Measurements from ENCODE around the gene CD300LD. TPM values are rescaled to one million over a fixed set of nuclear protein-coding genes. Genes with fewer than 3 reads are reported as not detected.
"Not testable (repeated sequence)": the region's sequence is repeated elsewhere in the genome, so short reads cannot be mapped to it uniquely, and the experiment has no call there.

Gene CD300LD
- total RNA-seq, 2 experiments from 2014 or later, result not detected

GRCh38 chr17:74631468-74632450 lies 39.7 kb upstream of the CD300LD start:
- CTCF ChIA-PET, result interaction anchor here (1.2 kb wide), 1 partner anchor 105 kb away, joined by 3 read pairs; the partner anchor contains the start of gene RAB37
- Mint-ChIP-seq H3K27me3 (peaks cover 25% of the 10 kb centered on the region), H3K4me1 (ENCODE audit: low read depth) (peaks cover 6% of the 10 kb centered on the region), H3K4me3 (no peak overlapping the region), H3K9me3 (peaks cover 3% of the 10 kb centered on the region), H3K36me3 (ENCODE audit: low read depth) (no peaks in the 10 kb centered on the region), H3K27ac (no peak overlapping the region)
- DNase-seq (no peak), ATAC-seq (no peak)
- intact Hi-C loops (cut with micrococcal nuclease), result no loop called here
- TF ChIP-seq, protein P1, sequence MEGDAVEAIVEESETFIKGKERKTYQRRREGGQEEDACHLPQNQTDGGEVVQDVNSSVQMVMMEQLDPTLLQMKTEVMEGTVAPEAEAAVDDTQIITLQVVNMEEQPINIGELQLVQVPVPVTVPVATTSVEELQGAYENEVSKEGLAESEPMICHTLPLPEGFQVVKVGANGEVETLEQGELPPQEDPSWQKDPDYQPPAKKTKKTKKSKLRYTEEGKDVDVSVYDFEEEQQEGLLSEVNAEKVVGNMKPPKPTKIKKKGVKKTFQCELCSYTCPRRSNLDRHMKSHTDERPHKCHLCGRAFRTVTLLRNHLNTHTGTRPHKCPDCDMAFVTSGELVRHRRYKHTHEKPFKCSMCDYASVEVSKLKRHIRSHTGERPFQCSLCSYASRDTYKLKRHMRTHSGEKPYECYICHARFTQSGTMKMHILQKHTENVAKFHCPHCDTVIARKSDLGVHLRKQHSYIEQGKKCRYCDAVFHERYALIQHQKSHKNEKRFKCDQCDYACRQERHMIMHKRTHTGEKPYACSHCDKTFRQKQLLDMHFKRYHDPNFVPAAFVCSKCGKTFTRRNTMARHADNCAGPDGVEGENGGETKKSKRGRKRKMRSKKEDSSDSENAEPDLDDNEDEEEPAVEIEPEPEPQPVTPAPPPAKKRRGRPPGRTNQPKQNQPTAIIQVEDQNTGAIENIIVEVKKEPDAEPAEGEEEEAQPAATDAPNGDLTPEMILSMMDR (IDR thresholded peaks at IDR 0.05), result no peak
- POLR2A ChIA-PET, result interaction anchor here (1.0 kb wide), 1 partner anchor 16 kb away, joined by 3 read pairs; no protein-coding TSS in a partner anchor

- intact Hi-C loops (cut with micrococcal nuclease); H3K9me3 Mint-ChIP-seq; H3K4me3 Mint-ChIP-seq; ATAC-seq; DNase-seq; H3K4me1 Mint-ChIP-seq (ENCODE audit: low read depth); H3K36me3 Mint-ChIP-seq (ENCODE audit: low read depth); H3K27ac Mint-ChIP-seq; POLR2A ChIA-PET: not testable (repeated sequence)
- H3K27me3 Mint-ChIP-seq, result peaks cover 33% of the 10 kb centered on the region
- CTCF ChIA-PET, result interaction anchor here (1.1 kb wide), 1 partner anchor 107 kb away, joined by 4 read pairs; the partner anchor contains the start of gene RAB37
Measured at GRCh38 chr17:74630251-74630650, 38.2 kb upstream of the CD300LD start.

DNA sequence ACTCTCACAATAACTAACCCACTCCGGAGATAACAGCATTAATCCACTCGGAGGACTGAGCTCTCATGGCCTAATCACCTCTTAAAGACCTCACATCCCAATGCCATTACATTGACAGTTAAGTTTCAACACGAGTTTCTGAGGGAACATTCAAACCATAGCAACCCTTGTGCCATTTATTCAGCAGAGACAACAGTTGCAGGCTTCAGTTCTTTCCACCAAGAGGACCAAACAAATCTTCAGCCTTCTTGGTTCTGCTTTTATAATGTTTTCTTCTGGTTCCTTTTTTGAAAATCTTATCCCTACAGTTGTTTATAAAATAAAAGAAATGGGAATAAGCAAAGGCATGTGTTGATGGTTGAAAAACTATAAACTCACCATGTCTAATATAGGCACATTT lies 33.6 kb upstream of the CD300LD start:
- ATAC-seq, result no peak
- no peak overlapping the region for H3K4me3 Mint-ChIP-seq
- no peaks in the 10 kb centered on the region for H3K4me1 Mint-ChIP-seq (ENCODE audit: low read depth)
- TF ChIP-seq, protein P1 (IDR thresholded peaks at IDR 0.05), result no peak
- intact Hi-C loops (cut with micrococcal nuclease), result no loop called here
- POLR2A ChIA-PET, result interaction anchor here (0.8 kb wide), 1 partner anchor 84 kb away, joined by 3 read pairs; no protein-coding TSS in a partner anchor
- peaks cover 6% of the 10 kb centered on the region for H3K9me3 Mint-ChIP-seq
- no peaks in the 10 kb centered on the region for H3K36me3 Mint-ChIP-seq (ENCODE audit: low read depth)
- CTCF ChIA-PET, result interaction anchor here (1.6 kb wide), 1 partner anchor 59 kb away, joined by 3 read pairs; no protein-coding TSS in a partner anchor
- no peak overlapping the region for H3K27ac Mint-ChIP-seq
- peaks cover 43% of the 10 kb centered on the region for H3K27me3 Mint-ChIP-seq
- no peak for DNase-seq

DNA sequence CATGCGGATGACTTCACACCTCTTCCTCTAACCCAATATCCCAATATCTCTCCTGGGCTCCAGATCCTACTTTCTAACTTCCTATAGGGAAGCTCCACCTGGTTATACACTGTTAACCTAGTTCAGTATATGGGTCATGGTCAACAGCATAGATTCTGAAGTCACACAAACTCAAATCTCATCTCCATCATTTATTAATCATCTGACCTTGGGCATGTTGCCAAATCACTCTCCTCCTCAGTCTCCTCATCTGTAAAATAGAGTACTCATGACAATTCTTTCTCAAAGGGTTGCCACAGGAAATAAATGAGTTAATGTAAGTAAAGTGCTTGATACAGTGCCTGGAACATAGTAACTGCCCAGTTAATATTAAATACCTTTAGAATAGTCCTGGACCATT lies 32.0 kb upstream of the CD300LD start:
- H3K27me3 Mint-ChIP-seq, result peaks cover 41% of the 10 kb centered on the region
- H3K4me3 Mint-ChIP-seq, result no peak overlapping the region
- DNase-seq, result no peak
- peaks cover 6% of the 10 kb centered on the region for H3K9me3 Mint-ChIP-seq
- no peaks in the 10 kb centered on the region for H3K36me3 Mint-ChIP-seq (ENCODE audit: low read depth)
- intact Hi-C loops (cut with micrococcal nuclease), result no loop called here
- no peaks in the 10 kb centered on the region for H3K4me1 Mint-ChIP-seq (ENCODE audit: low read depth)
- CTCF ChIA-PET, result interaction anchor here (1.0 kb wide), 1 partner anchor 33 kb away, joined by 3 read pairs; no protein-coding TSS in a partner anchor
- POLR2A ChIA-PET, result no interaction called here
- no peak overlapping the region for H3K27ac Mint-ChIP-seq
- TF ChIP-seq, protein P1 (IDR thresholded peaks at IDR 0.05), result no peak
- ATAC-seq, result no peak

- Mint-ChIP-seq H3K36me3 (ENCODE audit: low read depth) (no peaks in the 10 kb centered on the region), H3K4me1 (ENCODE audit: low read depth) (no peaks in the 10 kb centered on the region), H3K27ac (no peak within 1 kb of the TSS), H3K9me3 (peaks cover 6% of the 10 kb centered on the region), H3K27me3 (peaks cover 40% of the 10 kb centered on the region), H3K4me3 (no peak within 1 kb of the TSS)
- TF ChIP-seq, protein P1 (IDR thresholded peaks at IDR 0.05), result no peak
- no peak for ATAC-seq
- no peak for DNase-seq
- intact Hi-C loops (cut with micrococcal nuclease), result no loop called here
- CTCF ChIA-PET, result interaction anchor here (1.0 kb wide), 1 partner anchor 34 kb away, joined by 3 read pairs; no protein-coding TSS in a partner anchor
- POLR2A ChIA-PET, result no interaction called here
Measured at GRCh38 chr17:74623693-74624093, 31.6 kb upstream of the CD300LD start, which contains the start of gene CD300E. TSS of gene CD300E (minus strand) at chr17:74623738. CDS start at chr17:74623621, 117 bp downstream.
